ENCODE measurements around the gene ANKRD63. TPM values are rescaled to one million over a fixed set of nuclear protein-coding genes. Genes with fewer than 3 reads are reported as not detected.

ANKRD63 gene
- total RNA-seq, 1 experiment from 2014 or later: 1.2 TPM

DNA sequence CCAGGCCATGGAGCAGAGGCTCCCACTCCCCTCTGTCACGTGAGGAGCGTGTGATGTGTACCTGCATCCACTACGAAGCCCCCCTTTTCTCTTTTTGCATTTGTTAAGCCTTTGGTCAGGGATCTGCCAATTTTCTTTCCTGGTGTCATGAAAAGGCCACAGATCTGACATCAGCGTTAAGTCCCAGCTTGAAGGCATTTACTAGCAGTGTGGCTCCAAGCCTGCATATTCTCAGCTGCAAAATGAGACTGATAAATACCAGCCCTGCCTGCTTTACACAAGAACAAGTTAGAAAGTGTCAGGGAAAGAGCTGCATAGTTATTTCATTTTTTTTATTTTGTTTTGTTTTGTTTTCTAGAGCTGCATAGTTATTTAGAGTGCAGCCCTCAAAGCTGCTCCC is 2.3 kb upstream of the ANKRD63 start:
- ChIA-PET POLR2A (interaction anchor here (0.6 to 1.3 kb wide), 3 partner anchors 8 to 22 kb away, joined by 3 to 4 read pairs (median 3); partner anchors contain the start of gene PLCB2), CTCF (interaction anchor here (0.8 to 13.0 kb wide), 10 partner anchors 11 to 255 kb away, joined by 3 to 341 read pairs (median 4); partner anchors contain the start of gene PLCB2)
- H3K27ac Mint-ChIP-seq: no peak overlapping the region

More for the DNA sequence above, 2.3 kb upstream of the ANKRD63 start:
- H3K9me3 Mint-ChIP-seq: no peaks in the 10 kb centered on the region
- H3K4me1 Mint-ChIP-seq: peaks cover 37% of the 10 kb centered on the region
- no peak overlapping the region for H3K4me3 Mint-ChIP-seq
- peaks cover 65% of the 10 kb centered on the region for H3K27me3 Mint-ChIP-seq (ENCODE audit: low read depth)
- ATAC-seq (no peak), DNase-seq (ENCODE audit: low spot score) (no peak)
- TF ChIP-seq KAT7 (CRISPR knock-in tag; IDR thresholded peaks at IDR 0.05; ENCODE audit: borderline replicate concordance): no peak
- no peak for TF ChIP-seq HMGA2 (CRISPR knock-in tag; IDR thresholded peaks at IDR 0.05)
- TF ChIP-seq ARID4B (CRISPR knock-in tag; IDR thresholded peaks at IDR 0.05; ENCODE audit: borderline replicate concordance): no peak
- TF ChIP-seq ZNF423 (CRISPR knock-in tag; IDR thresholded peaks at IDR 0.05): no peak
- TF ChIP-seq STAT6 (CRISPR knock-in tag; conservative IDR thresholded peaks at IDR 0.05; ENCODE audit: low read depth): no peak
- TF ChIP-seq, protein P1, sequence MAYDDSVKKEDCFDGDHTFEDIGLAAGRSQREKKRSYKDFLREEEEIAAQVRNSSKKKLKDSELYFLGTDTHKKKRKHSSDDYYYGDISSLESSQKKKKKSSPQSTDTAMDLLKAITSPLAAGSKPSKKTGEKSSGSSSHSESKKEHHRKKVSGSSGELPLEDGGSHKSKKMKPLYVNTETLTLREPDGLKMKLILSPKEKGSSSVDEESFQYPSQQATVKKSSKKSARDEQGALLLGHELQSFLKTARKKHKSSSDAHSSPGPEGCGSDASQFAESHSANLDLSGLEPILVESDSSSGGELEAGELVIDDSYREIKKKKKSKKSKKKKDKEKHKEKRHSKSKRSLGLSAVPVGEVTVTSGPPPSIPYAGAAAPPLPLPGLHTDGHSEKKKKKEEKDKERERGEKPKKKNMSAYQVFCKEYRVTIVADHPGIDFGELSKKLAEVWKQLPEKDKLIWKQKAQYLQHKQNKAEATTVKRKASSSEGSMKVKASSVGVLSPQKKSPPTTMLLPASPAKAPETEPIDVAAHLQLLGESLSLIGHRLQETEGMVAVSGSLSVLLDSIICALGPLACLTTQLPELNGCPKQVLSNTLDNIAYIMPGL (CRISPR knock-in tag; IDR thresholded peaks at IDR 0.05): no peak
- TF ChIP-seq, protein P2, sequence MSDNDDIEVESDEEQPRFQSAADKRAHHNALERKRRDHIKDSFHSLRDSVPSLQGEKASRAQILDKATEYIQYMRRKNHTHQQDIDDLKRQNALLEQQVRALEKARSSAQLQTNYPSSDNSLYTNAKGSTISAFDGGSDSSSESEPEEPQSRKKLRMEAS (CRISPR knock-in tag; IDR thresholded peaks at IDR 0.05): no peak
- TF ChIP-seq ZNF219 (CRISPR knock-in tag; IDR thresholded peaks at IDR 0.05; ENCODE audit: borderline replicate concordance): no peak
- TF ChIP-seq, protein P3, sequence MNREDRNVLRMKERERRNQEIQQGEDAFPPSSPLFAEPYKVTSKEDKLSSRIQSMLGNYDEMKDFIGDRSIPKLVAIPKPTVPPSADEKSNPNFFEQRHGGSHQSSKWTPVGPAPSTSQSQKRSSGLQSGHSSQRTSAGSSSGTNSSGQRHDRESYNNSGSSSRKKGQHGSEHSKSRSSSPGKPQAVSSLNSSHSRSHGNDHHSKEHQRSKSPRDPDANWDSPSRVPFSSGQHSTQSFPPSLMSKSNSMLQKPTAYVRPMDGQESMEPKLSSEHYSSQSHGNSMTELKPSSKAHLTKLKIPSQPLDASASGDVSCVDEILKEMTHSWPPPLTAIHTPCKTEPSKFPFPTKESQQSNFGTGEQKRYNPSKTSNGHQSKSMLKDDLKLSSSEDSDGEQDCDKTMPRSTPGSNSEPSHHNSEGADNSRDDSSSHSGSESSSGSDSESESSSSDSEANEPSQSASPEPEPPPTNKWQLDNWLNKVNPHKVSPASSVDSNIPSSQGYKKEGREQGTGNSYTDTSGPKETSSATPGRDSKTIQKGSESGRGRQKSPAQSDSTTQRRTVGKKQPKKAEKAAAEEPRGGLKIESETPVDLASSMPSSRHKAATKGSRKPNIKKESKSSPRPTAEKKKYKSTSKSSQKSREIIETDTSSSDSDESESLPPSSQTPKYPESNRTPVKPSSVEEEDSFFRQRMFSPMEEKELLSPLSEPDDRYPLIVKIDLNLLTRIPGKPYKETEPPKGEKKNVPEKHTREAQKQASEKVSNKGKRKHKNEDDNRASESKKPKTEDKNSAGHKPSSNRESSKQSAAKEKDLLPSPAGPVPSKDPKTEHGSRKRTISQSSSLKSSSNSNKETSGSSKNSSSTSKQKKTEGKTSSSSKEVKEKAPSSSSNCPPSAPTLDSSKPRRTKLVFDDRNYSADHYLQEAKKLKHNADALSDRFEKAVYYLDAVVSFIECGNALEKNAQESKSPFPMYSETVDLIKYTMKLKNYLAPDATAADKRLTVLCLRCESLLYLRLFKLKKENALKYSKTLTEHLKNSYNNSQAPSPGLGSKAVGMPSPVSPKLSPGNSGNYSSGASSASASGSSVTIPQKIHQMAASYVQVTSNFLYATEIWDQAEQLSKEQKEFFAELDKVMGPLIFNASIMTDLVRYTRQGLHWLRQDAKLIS (CRISPR knock-in tag; IDR thresholded peaks at IDR 0.05; ENCODE audit: borderline replicate concordance): no peak
- TF ChIP-seq EMX1 (CRISPR knock-in tag; IDR thresholded peaks at IDR 0.05): no peak
- no peak for TF ChIP-seq JAZF1 (CRISPR knock-in tag; IDR thresholded peaks at IDR 0.05)
- no peak for TF ChIP-seq GRHL2 (CRISPR knock-in tag; IDR thresholded peaks at IDR 0.05; ENCODE audit: insufficient replicate concordance, severe bottlenecking)
- TF ChIP-seq TEAD1 (CRISPR knock-in tag; IDR thresholded peaks at IDR 0.05): no peak
- TF ChIP-seq, protein P4, sequence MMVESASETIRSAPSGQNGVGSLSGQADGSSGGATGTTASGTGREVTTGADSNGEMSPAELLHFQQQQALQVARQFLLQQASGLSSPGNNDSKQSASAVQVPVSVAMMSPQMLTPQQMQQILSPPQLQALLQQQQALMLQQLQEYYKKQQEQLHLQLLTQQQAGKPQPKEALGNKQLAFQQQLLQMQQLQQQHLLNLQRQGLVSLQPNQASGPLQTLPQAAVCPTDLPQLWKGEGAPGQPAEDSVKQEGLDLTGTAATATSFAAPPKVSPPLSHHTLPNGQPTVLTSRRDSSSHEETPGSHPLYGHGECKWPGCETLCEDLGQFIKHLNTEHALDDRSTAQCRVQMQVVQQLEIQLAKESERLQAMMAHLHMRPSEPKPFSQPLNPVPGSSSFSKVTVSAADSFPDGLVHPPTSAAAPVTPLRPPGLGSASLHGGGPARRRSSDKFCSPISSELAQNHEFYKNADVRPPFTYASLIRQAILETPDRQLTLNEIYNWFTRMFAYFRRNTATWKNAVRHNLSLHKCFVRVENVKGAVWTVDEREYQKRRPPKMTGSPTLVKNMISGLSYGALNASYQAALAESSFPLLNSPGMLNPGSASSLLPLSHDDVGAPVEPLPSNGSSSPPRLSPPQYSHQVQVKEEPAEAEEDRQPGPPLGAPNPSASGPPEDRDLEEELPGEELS (CRISPR knock-in tag; IDR thresholded peaks at IDR 0.05): no peak
- H3K36me3 Mint-ChIP-seq: no peaks in the 10 kb centered on the region
